ENCODE measurements around the gene TMTC2. TPM values are rescaled to one million over a fixed set of nuclear protein-coding genes. Genes with fewer than 3 reads are reported as not detected.
A peak's percentile ranks its signal among the peaks of the same experiment; 100 is the strongest.

The TMTC2 gene
- total RNA-seq, 1 donor from 2014 or later = 12.3 TPM

GRCh38 chr12:82923935-82924334 lies 237.2 kb downstream of the TMTC2 start:
- Mint-ChIP-seq H3K27ac (ENCODE audit: unreplicated experiment) (no peak overlapping the region), H3K27me3 (ENCODE audit: low read depth) (no peaks in the 10 kb centered on the region), H3K36me3 (ENCODE audit: low read depth) (no peaks in the 10 kb centered on the region), H3K4me1 (peaks cover 5% of the 10 kb centered on the region), H3K4me3 (no peak overlapping the region), H3K9me3 (no peaks in the 10 kb centered on the region)
- DNase-seq (ENCODE audit: low read depth, low spot score) = no peak
- TF ChIP-seq, protein P1, sequence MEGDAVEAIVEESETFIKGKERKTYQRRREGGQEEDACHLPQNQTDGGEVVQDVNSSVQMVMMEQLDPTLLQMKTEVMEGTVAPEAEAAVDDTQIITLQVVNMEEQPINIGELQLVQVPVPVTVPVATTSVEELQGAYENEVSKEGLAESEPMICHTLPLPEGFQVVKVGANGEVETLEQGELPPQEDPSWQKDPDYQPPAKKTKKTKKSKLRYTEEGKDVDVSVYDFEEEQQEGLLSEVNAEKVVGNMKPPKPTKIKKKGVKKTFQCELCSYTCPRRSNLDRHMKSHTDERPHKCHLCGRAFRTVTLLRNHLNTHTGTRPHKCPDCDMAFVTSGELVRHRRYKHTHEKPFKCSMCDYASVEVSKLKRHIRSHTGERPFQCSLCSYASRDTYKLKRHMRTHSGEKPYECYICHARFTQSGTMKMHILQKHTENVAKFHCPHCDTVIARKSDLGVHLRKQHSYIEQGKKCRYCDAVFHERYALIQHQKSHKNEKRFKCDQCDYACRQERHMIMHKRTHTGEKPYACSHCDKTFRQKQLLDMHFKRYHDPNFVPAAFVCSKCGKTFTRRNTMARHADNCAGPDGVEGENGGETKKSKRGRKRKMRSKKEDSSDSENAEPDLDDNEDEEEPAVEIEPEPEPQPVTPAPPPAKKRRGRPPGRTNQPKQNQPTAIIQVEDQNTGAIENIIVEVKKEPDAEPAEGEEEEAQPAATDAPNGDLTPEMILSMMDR (conservative IDR thresholded peaks at IDR 0.05) = no peak

DNA sequence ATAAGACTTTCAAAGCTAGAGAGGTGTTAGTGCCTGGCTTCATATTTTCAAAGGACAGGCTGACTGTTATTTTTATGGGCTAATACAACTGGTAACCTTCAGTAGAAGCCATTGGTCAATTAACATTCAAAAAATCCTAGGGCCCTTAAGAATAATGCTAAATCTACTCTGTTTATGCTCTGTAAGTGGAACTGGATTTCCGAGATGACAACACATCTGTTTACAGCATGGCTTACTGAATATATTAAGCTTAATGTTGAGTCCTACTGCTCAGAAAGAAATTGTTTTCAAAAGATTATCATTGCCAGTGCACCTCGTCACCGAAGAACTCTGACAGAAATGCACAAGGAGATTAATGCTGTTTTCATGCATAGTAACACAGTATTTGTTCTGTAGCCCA lies 239.9 kb downstream of the TMTC2 start:
- H3K27ac Mint-ChIP-seq (ENCODE audit: unreplicated experiment) = no peak overlapping the region
- no peak overlapping the region for H3K4me3 Mint-ChIP-seq
- H3K9me3 Mint-ChIP-seq = no peaks in the 10 kb centered on the region
- peaks cover 8% of the 10 kb centered on the region for H3K4me1 Mint-ChIP-seq
- no peaks in the 10 kb centered on the region for H3K27me3 Mint-ChIP-seq (ENCODE audit: low read depth)
- TF ChIP-seq, protein P1 (conservative IDR thresholded peaks at IDR 0.05) = no peak
- no peaks in the 10 kb centered on the region for H3K36me3 Mint-ChIP-seq (ENCODE audit: low read depth)
- DNase-seq (ENCODE audit: low read depth, low spot score) = no peak

GRCh38 chr12:82930301-82930700 lies 243.6 kb downstream of the TMTC2 start:
- no peak for DNase-seq (ENCODE audit: low read depth, low spot score)
- no peaks in the 10 kb centered on the region for H3K27me3 Mint-ChIP-seq (ENCODE audit: low read depth)
- H3K27ac Mint-ChIP-seq (ENCODE audit: unreplicated experiment) = no peak overlapping the region
- no peaks in the 10 kb centered on the region for H3K9me3 Mint-ChIP-seq
- H3K36me3 Mint-ChIP-seq (ENCODE audit: low read depth) = no peaks in the 10 kb centered on the region
- TF ChIP-seq, protein P1 (conservative IDR thresholded peaks at IDR 0.05) = no peak
- no peak overlapping the region for H3K4me3 Mint-ChIP-seq
- peaks cover 6% of the 10 kb centered on the region for H3K4me1 Mint-ChIP-seq

DNA sequence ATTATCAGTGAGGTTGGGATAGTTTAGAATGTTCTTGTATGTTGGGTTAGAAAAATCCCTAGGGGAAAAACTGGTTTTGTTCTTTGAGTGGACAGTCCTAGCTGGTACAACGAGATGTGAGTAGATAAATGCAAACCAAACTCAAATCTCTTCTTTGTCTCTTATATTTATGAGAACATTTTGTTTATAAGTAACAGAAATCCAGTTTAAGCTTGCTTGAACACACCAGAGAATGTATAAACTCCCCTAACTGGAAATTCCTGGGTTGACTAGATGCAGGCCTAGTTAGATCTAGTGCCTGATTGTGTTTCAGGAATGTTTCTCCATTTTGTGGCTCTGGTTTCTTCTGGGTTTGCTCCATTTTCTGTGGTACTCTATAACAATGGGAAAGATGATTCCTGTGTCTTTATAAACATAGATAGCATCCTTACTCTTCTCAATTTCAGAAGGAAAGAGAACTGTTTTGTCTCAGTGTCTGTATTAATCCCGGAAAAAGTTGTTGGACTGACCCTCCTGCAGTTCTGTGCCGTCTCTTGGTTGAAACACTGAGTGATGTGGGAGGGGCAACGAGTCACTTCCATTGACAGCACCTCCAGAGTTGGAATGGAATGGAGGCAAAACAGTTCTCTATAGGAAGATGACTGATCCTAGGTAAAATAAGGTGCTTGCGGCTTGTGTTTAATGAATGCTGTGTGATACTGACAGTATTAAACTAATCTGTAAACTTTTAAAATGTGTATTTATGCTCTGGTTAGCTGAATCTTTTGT lies 244.8 kb downstream of the TMTC2 start:
- DNase-seq (ENCODE audit: low read depth, low spot score) = no peak
- Mint-ChIP-seq H3K27ac (ENCODE audit: unreplicated experiment) (peak overlapping the region; percentile 70), H3K4me3 (no peak overlapping the region), H3K9me3 (no peaks in the 10 kb centered on the region), H3K4me1 (peaks cover 6% of the 10 kb centered on the region), H3K27me3 (ENCODE audit: low read depth) (no peaks in the 10 kb centered on the region), H3K36me3 (ENCODE audit: low read depth) (no peaks in the 10 kb centered on the region)
- TF ChIP-seq, protein P1 (conservative IDR thresholded peaks at IDR 0.05) = no peak

DNA sequence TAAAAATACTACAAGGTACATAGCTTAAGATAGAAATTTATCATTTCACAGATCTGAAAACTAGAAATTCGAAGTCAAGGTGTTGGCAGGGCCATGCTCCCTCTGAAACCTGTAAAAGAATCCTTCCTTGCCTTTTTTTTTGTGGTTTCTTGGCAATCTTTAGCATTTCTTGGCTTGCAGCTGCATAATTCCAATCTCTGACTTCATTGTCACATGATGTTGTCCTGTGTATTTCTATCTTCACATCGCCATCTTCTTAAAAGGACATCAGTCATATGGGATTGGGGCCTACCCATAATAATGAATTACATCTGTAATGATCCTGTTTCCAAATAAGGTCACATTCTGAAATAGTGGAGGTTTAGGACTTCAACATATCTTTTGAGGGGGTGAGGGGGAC lies 250.4 kb downstream of the TMTC2 start:
- Mint-ChIP-seq H3K9me3 (peaks cover 3% of the 10 kb centered on the region), H3K4me1 (no peaks in the 10 kb centered on the region), H3K4me3 (no peak overlapping the region), H3K27ac (ENCODE audit: unreplicated experiment) (no peak overlapping the region), H3K36me3 (ENCODE audit: low read depth) (no peaks in the 10 kb centered on the region), H3K27me3 (ENCODE audit: low read depth) (no peaks in the 10 kb centered on the region)
- TF ChIP-seq, protein P1 (conservative IDR thresholded peaks at IDR 0.05) = no peak
- no peak for DNase-seq (ENCODE audit: low read depth, low spot score)

Data from neural crest cell (in vitro differentiated cells).